ENCODE measurements around the gene SNED1.

SNED1 gene

GRCh38 chr2:241133436-241133820, 135.0 kb downstream of the SNED1 start:
- no peak for DNase-seq

GRCh38 chr2:241134711-241135110, 136.3 kb downstream of the SNED1 start:
- no peak for DNase-seq

GRCh38 chr2:241135737-241136136, 137.3 kb downstream of the SNED1 start:
- DNase-seq = no peak

- no peak for DNase-seq
These were observed 137.8 kb downstream of the SNED1 start for GRCh38 chr2:241136191-241136590.

GRCh38 chr2:241136661-241137260, 138.3 kb downstream of the SNED1 start:
- DNase-seq = no peak

GRCh38 chr2:241137276-241138190, 139.1 kb downstream of the SNED1 start:
- DNase-seq = no peak

GRCh38 chr2:241138471-241138870, 140.1 kb downstream of the SNED1 start:
- no peak for DNase-seq

- no peak for DNase-seq
These were observed 141.4 kb downstream of the SNED1 start for GRCh38 chr2:241139531-241140444.

GRCh38 chr2:241140445-241140840, 142.0 kb downstream of the SNED1 start:
- DNase-seq = no peak

GRCh38 chr2:241141214-241141770, 142.9 kb downstream of the SNED1 start:
- no peak for DNase-seq

GRCh38 chr2:241142063-241142462, 143.6 kb downstream of the SNED1 start:
- no peak for DNase-seq

GRCh38 chr2:241142593-241142992, 144.2 kb downstream of the SNED1 start:
- no peak for DNase-seq
